Activated gamma-delta T cell treated with Interleukin-2 at 50 U/mL for 16 hours (primary cell): Measurements from ENCODE around the gene NCR2.

Experiments used
- DNase-seq: peaks from one replicate; pipeline ENCODE4 v3.0.0-alpha.2; 2020

NCR2 gene

GRCh38 chr6:41331401-41332150 is 3.8 kb upstream of the NCR2 start:
- no peak for DNase-seq

- DNase-seq: no peak
These were observed 3.2 kb upstream of the NCR2 start for GRCh38 chr6:41332241-41332640.

GRCh38 chr6:41332842-41333736 is 2.3 kb upstream of the NCR2 start:
- DNase-seq: no peak

- no peak for DNase-seq
These were observed 847 bp upstream of the NCR2 start for GRCh38 chr6:41334482-41335040.

- no peak for DNase-seq
These were observed 535 bp downstream of the NCR2 start for GRCh38 chr6:41335943-41336342.

- DNase-seq: no peak
These were observed 1.4 kb downstream of the NCR2 start for GRCh38 chr6:41336824-41337223.

- no peak for DNase-seq
These were observed 2.3 kb downstream of the NCR2 start for GRCh38 chr6:41337709-41338108.

- DNase-seq: no peak
These were observed 3.3 kb downstream of the NCR2 start for GRCh38 chr6:41338659-41339058.

GRCh38 chr6:41341580-41341979 is 6.2 kb downstream of the NCR2 start:
- no peak for DNase-seq

- DNase-seq: no peak
These were observed 6.8 kb downstream of the NCR2 start for GRCh38 chr6:41342241-41342640.

- DNase-seq: no peak
These were observed 8.3 kb downstream of the NCR2 start for GRCh38 chr6:41343641-41344187.

- DNase-seq: peak; percentile 55
These were observed 9.5 kb downstream of the NCR2 start for GRCh38 chr6:41344876-41345275.

GRCh38 chr6:41345901-41346300 is 10.5 kb downstream of the NCR2 start:
- DNase-seq: no peak

- DNase-seq: no peak
These were observed 11.0 kb downstream of the NCR2 start for GRCh38 chr6:41346441-41346840.

- no peak for DNase-seq
These were observed 12.1 kb downstream of the NCR2 start for GRCh38 chr6:41347378-41348050.

- DNase-seq: no peak
These were observed 13.5 kb downstream of the NCR2 start for GRCh38 chr6:41348934-41349333.

GRCh38 chr6:41352396-41352795 is 17.0 kb downstream of the NCR2 start:
- no peak for DNase-seq

GRCh38 chr6:41352907-41353306 is 17.5 kb downstream of the NCR2 start:
- DNase-seq: no peak

- no peak for DNase-seq
These were observed 17.9 kb downstream of the NCR2 start for GRCh38 chr6:41353333-41353732.

- DNase-seq: no peak
These were observed 20.5 kb downstream of the NCR2 start for GRCh38 chr6:41355952-41356351.

- no peak for DNase-seq
These were observed 21.4 kb downstream of the NCR2 start for GRCh38 chr6:41356825-41357224.

GRCh38 chr6:41358503-41358902 is 23.1 kb downstream of the NCR2 start:
- no peak for DNase-seq
